Measurements from ENCODE around the gene AGTPBP1. TPM values are rescaled to one million over a fixed set of nuclear protein-coding genes. Genes with fewer than 3 reads are reported as not detected.

AGTPBP1 gene
- total RNA-seq, 2 experiments from 2014 or later = 24.2 to 37.2 TPM

- H4K20me1 ChIP-seq (ENCODE audit: insufficient read depth, low read length) = no peaks in the 10 kb centered on the region
- no peak overlapping the region for H3K4me3 ChIP-seq (ENCODE audit: low read depth, low read length, poor library complexity, severe bottlenecking)
- H3K36me3 ChIP-seq (ENCODE audit: insufficient read depth, low read length) = peaks cover 37% of the 10 kb centered on the region
- H2AFZ ChIP-seq (ENCODE audit: low read length) = no peak overlapping the region
- no peak for DNase-seq (ENCODE audit: low spot score)
- H3K9me2 ChIP-seq (ENCODE audit: insufficient read depth, low read length) = no peaks in the 10 kb centered on the region
- H3K27ac ChIP-seq (ENCODE audit: low read depth, low read length, poor library complexity, severe bottlenecking) = no peak overlapping the region
- no peak overlapping the region for H3K4me2 ChIP-seq (ENCODE audit: low read length)
- no peaks in the 10 kb centered on the region for H3K79me2 ChIP-seq (ENCODE audit: insufficient read depth, low read depth, low read length)
- H3K4me1 ChIP-seq (ENCODE audit: insufficient read depth, low read length, poor library complexity, severe bottlenecking) = no peaks in the 10 kb centered on the region
- no peak for TF ChIP-seq EZH2phosphoT487 (IDR thresholded peaks at IDR 0.05; ENCODE audit: borderline replicate concordance, low read depth, low read length)
- TF ChIP-seq CTCF (conservative IDR thresholded peaks at IDR 0.05; ENCODE audit: low read length) = no peak
- ChIA-PET CTCF (ENCODE audit: unreplicated experiment) (no interaction called here), POLR2A (no interaction called here)
- BruUV-seq (replicated peaks) = no TSS peak
- H3K9me3 ChIP-seq (ENCODE audit: low read length) = no peaks in the 10 kb centered on the region
- intact Hi-C loops (cut with micrococcal nuclease; ENCODE audit: unreplicated experiment) = no loop called here
These were observed 65.0 kb downstream of the AGTPBP1 start for GRCh38 chr9:85676790-85677189.

- Histone ChIP-seq H4K20me1 (ENCODE audit: insufficient read depth, low read length) (no peaks in the 10 kb centered on the region), H3K27ac (ENCODE audit: low read depth, low read length, poor library complexity, severe bottlenecking) (no peak overlapping the region), H3K36me3 (ENCODE audit: insufficient read depth, low read length) (peaks cover 34% of the 10 kb centered on the region), H3K4me2 (ENCODE audit: low read length) (no peak overlapping the region), H3K4me1 (ENCODE audit: insufficient read depth, low read length, poor library complexity, severe bottlenecking) (no peaks in the 10 kb centered on the region), H2AFZ (ENCODE audit: low read length) (no peak overlapping the region), H3K9me3 (ENCODE audit: low read length) (no peaks in the 10 kb centered on the region), H3K79me2 (ENCODE audit: insufficient read depth, low read depth, low read length) (no peaks in the 10 kb centered on the region), H3K9me2 (ENCODE audit: insufficient read depth, low read length) (no peaks in the 10 kb centered on the region), H3K4me3 (ENCODE audit: low read depth, low read length, poor library complexity, severe bottlenecking) (no peak overlapping the region)
- POLR2A ChIA-PET = interaction anchor here (1.2 kb wide), 1 partner anchor 9 kb away, joined by 4 read pairs; no protein-coding TSS in a partner anchor
- CTCF ChIA-PET (ENCODE audit: unreplicated experiment) = no interaction called here
- intact Hi-C loops (cut with micrococcal nuclease; ENCODE audit: unreplicated experiment) = no loop called here
- TF ChIP-seq CTCF (conservative IDR thresholded peaks at IDR 0.05; ENCODE audit: low read length) = no peak
- no peak for TF ChIP-seq EZH2phosphoT487 (IDR thresholded peaks at IDR 0.05; ENCODE audit: borderline replicate concordance, low read depth, low read length)
- no peak for DNase-seq (ENCODE audit: low spot score)
- BruUV-seq (replicated peaks) = no TSS peak
These were observed 74.4 kb downstream of the AGTPBP1 start for GRCh38 chr9:85667374-85667773.

- no peak for DNase-seq (ENCODE audit: low spot score)
- Histone ChIP-seq H4K20me1 (ENCODE audit: insufficient read depth, low read length) (no peaks in the 10 kb centered on the region), H3K36me3 (ENCODE audit: insufficient read depth, low read length) (peaks cover 24% of the 10 kb centered on the region), H3K4me3 (ENCODE audit: low read depth, low read length, poor library complexity, severe bottlenecking) (no peak overlapping the region), H3K4me2 (ENCODE audit: low read length) (no peak overlapping the region), H3K79me2 (ENCODE audit: insufficient read depth, low read depth, low read length) (no peaks in the 10 kb centered on the region), H2AFZ (ENCODE audit: low read length) (no peak overlapping the region), H3K27ac (ENCODE audit: low read depth, low read length, poor library complexity, severe bottlenecking) (no peak overlapping the region), H3K9me3 (ENCODE audit: low read length) (no peaks in the 10 kb centered on the region), H3K4me1 (ENCODE audit: insufficient read depth, low read length, poor library complexity, severe bottlenecking) (no peaks in the 10 kb centered on the region), H3K9me2 (ENCODE audit: insufficient read depth, low read length) (no peaks in the 10 kb centered on the region)
- intact Hi-C loops (cut with micrococcal nuclease; ENCODE audit: unreplicated experiment) = no loop called here
- CTCF ChIA-PET (ENCODE audit: unreplicated experiment) = no interaction called here
- POLR2A ChIA-PET = no interaction called here
- TF ChIP-seq EZH2phosphoT487 (IDR thresholded peaks at IDR 0.05; ENCODE audit: borderline replicate concordance, low read depth, low read length) (no peak), CTCF (conservative IDR thresholded peaks at IDR 0.05; ENCODE audit: low read length) (no peak)
- no TSS peak for BruUV-seq (replicated peaks)
These were observed 75.7 kb downstream of the AGTPBP1 start for GRCh38 chr9:85666086-85666485.
